Activated CD8-positive, alpha-beta memory T cell treated with anti-CD3 and anti-CD28 coated beads, Interleukin-2, amount 50 U/mL, for 1 hour (primary cell): ENCODE data around the gene CETN3.

ENCODE experiments used
- DNase-seq: peaks from one replicate; pipeline ENCODE4 v3.0.0-alpha.2; 2020; ENCODE audit errors: extremely low read depth

Gene CETN3

GRCh38 chr5:90409318-90410177 is at the start of gene CETN3:
TSS of gene CETN3 (minus strand) at chr5:90409756. CDS start at chr5:90409661, 95 bp downstream.
- peak; percentile 78 for DNase-seq

- no peak for DNase-seq
Observed at GRCh38 chr5:90446961-90447360, 37.4 kb upstream of the CETN3 start.

GRCh38 chr5:90440644-90441043 is 31.1 kb upstream of the CETN3 start:
- DNase-seq: no peak

GRCh38 chr5:90438100-90438499 is 28.5 kb upstream of the CETN3 start:
- DNase-seq: no peak

- no peak for DNase-seq
Observed at GRCh38 chr5:90437663-90438062, 28.1 kb upstream of the CETN3 start.

- DNase-seq: no peak
Observed at GRCh38 chr5:90434116-90434714, 24.7 kb upstream of the CETN3 start.

GRCh38 chr5:90424245-90424644 is 14.7 kb upstream of the CETN3 start:
- no peak for DNase-seq

GRCh38 chr5:90421136-90421535 is 11.6 kb upstream of the CETN3 start:
- no peak for DNase-seq

- no peak for DNase-seq
Observed at GRCh38 chr5:90418214-90418613, 8.7 kb upstream of the CETN3 start.

- no peak for DNase-seq
Observed at GRCh38 chr5:90410178-90410762, 714 bp upstream of the CETN3 start.

- no peak for DNase-seq
Observed at GRCh38 chr5:90408571-90409317, 812 bp downstream of the CETN3 start.

- no peak for DNase-seq
Observed at GRCh38 chr5:90406466-90406865, 3.1 kb downstream of the CETN3 start.

- no peak for DNase-seq
Observed at GRCh38 chr5:90402521-90403255, 6.9 kb downstream of the CETN3 start.

- DNase-seq: no peak
Observed at GRCh38 chr5:90399251-90399650, 10.3 kb downstream of the CETN3 start.

GRCh38 chr5:90398726-90399125 is 10.8 kb downstream of the CETN3 start:
- DNase-seq: no peak

GRCh38 chr5:90395005-90395404 is 14.6 kb downstream of the CETN3 start:
- DNase-seq: no peak

GRCh38 chr5:90390928-90391327 is 18.6 kb downstream of the CETN3 start:
- no peak for DNase-seq

GRCh38 chr5:90390326-90390725 is 19.2 kb downstream of the CETN3 start:
- DNase-seq: no peak

GRCh38 chr5:90387508-90387907 is 22.0 kb downstream of the CETN3 start:
- no peak for DNase-seq

- DNase-seq: no peak
Observed at GRCh38 chr5:90386099-90386710, 23.4 kb downstream of the CETN3 start.

- no peak for DNase-seq
Observed at GRCh38 chr5:90384389-90384788, 25.2 kb downstream of the CETN3 start.
